22Rv1 (cell line): ENCODE measurements around the gene TMEM218.

Experiments
- H3K27ac ChIP-seq: fragments of 450-650 bp; 2 replicates; pipeline ENCODE4 v1.5.1; 2017
- CTCF ChIP-seq: fragments of 450-650 bp; IDR thresholded peaks from 2 replicates; pipeline ENCODE4 v1.5.1; 2017; ENCODE audit warnings: mild to moderate bottlenecking
- ZFX ChIP-seq: fragments of 450-650 bp; IDR thresholded peaks from 2 replicates; pipeline ENCODE4 v1.6.1; 2017; ENCODE audit warnings: antibody characterized with exemption, borderline replicate concordance

The TMEM218 gene

GRCh38 chr11:125154378-125155099 is 43.1 kb upstream of the TMEM218 start:
- no peak overlapping the region for H3K27ac ChIP-seq
- TF ChIP-seq ZFX (no peak), CTCF (no peak)

GRCh38 chr11:125153837-125154236 is 42.4 kb upstream of the TMEM218 start:
- no peak for TF ChIP-seq CTCF
- TF ChIP-seq ZFX: no peak
- no peak overlapping the region for H3K27ac ChIP-seq

- no peak for TF ChIP-seq CTCF
- no peak for TF ChIP-seq ZFX
- H3K27ac ChIP-seq: no peak overlapping the region
These were observed 37.3 kb upstream of the TMEM218 start for GRCh38 chr11:125148743-125149142.

GRCh38 chr11:125148011-125148410 is 36.6 kb upstream of the TMEM218 start:
- no peak for TF ChIP-seq CTCF
- TF ChIP-seq ZFX: no peak
- no peak overlapping the region for H3K27ac ChIP-seq

GRCh38 chr11:125147280-125147679 is 35.9 kb upstream of the TMEM218 start:
- no peak for TF ChIP-seq CTCF
- TF ChIP-seq ZFX: no peak
- no peak overlapping the region for H3K27ac ChIP-seq

- TF ChIP-seq ZFX (no peak), CTCF (no peak)
- no peak overlapping the region for H3K27ac ChIP-seq
These were observed 34.8 kb upstream of the TMEM218 start for GRCh38 chr11:125146232-125146631.

- TF ChIP-seq ZFX (no peak), CTCF (peak; percentile 97)
- no peak overlapping the region for H3K27ac ChIP-seq
These were observed 30.5 kb upstream of the TMEM218 start for GRCh38 chr11:125141686-125142535.
